ELR (cell line): ENCODE results near the gene DNAL4.

Experiments
- DNase-seq: peaks from one replicate; pipeline ENCODE4 v3.0.0-alpha.2; 2015; ENCODE audit warnings: low read depth

Gene DNAL4

GRCh38 chr22:38740116-38740723, 53.7 kb downstream of the DNAL4 start:
- no peak for DNase-seq

GRCh38 chr22:38739300-38740055, 54.5 kb downstream of the DNAL4 start:
- no peak for DNase-seq

GRCh38 chr22:38738475-38739070, 55.4 kb downstream of the DNAL4 start:
- DNase-seq = no peak

GRCh38 chr22:38737302-38738060, 56.5 kb downstream of the DNAL4 start:
- peak; percentile 48 for DNase-seq

- no peak for DNase-seq
These were observed 57.7 kb downstream of the DNAL4 start for GRCh38 chr22:38736257-38736570.

GRCh38 chr22:38735465-38736256, 58.3 kb downstream of the DNAL4 start:
- no peak for DNase-seq

- DNase-seq = no peak
These were observed 58.8 kb downstream of the DNAL4 start for GRCh38 chr22:38735126-38735464.

- DNase-seq = no peak
These were observed 59.4 kb downstream of the DNAL4 start for GRCh38 chr22:38734421-38735100.

- DNase-seq = no peak
These were observed 60.1 kb downstream of the DNAL4 start for GRCh38 chr22:38733724-38734381.

- DNase-seq = peak; percentile 52
These were observed 60.6 kb downstream of the DNAL4 start for GRCh38 chr22:38733329-38733723.

GRCh38 chr22:38732251-38732815, 61.6 kb downstream of the DNAL4 start:
- DNase-seq = no peak

- no peak for DNase-seq
These were observed 62.2 kb downstream of the DNAL4 start for GRCh38 chr22:38731703-38732161.

- DNase-seq = no peak
These were observed 63.5 kb downstream of the DNAL4 start for GRCh38 chr22:38730411-38730871.

GRCh38 chr22:38729946-38730345, 64.0 kb downstream of the DNAL4 start:
- no peak for DNase-seq

- DNase-seq = peak; percentile 28
These were observed 64.8 kb downstream of the DNAL4 start for GRCh38 chr22:38728871-38729796.
